DMS 273 (cell line): Measurements from ENCODE around the gene SYT11.
"Not testable (repeated sequence)": the region's sequence is repeated elsewhere in the genome, so short reads cannot be mapped to it uniquely, and the experiment has no call there.

Experiments used
- DNase-seq: peaks from one replicate; lab custom pipeline; 2025; ENCODE audit not compliant: unreplicated experiment; lab: John Stamatoyannopoulos, UW

SYT11 gene

GRCh38 chr1:155859234-155859829 is at the start of gene SYT11:
Gene SYT11 (plus strand): TSS chr1:155859567. CDS start chr1:155859762, 195 bp downstream.
- peak; percentile 99 for DNase-seq

GRCh38 chr1:155812878-155813277 is 46.5 kb upstream of the SYT11 start:
- DNase-seq: no peak

GRCh38 chr1:155813672-155814071 is 45.7 kb upstream of the SYT11 start:
- DNase-seq: no peak

GRCh38 chr1:155816351-155816750 is 43.0 kb upstream of the SYT11 start:
- no peak for DNase-seq

- DNase-seq: no peak
Measured at GRCh38 chr1:155827450-155827849, 31.9 kb upstream of the SYT11 start.

- no peak for DNase-seq
Measured at GRCh38 chr1:155831279-155831976, 27.9 kb upstream of the SYT11 start.

GRCh38 chr1:155833665-155834295 is 25.6 kb upstream of the SYT11 start:
- DNase-seq: no peak

- peak; percentile 22 for DNase-seq
Measured at GRCh38 chr1:155834296-155834926, 25.0 kb upstream of the SYT11 start.

- DNase-seq: not testable (repeated sequence)
Measured at GRCh38 chr1:155834927-155835399, 24.4 kb upstream of the SYT11 start.

- DNase-seq: no peak
Measured at GRCh38 chr1:155835548-155835947, 23.8 kb upstream of the SYT11 start.

GRCh38 chr1:155840386-155840785 is 19.0 kb upstream of the SYT11 start:
- no peak for DNase-seq

- DNase-seq: no peak
Measured at GRCh38 chr1:155844860-155845421, 14.4 kb upstream of the SYT11 start.

GRCh38 chr1:155847823-155848529 is 11.4 kb upstream of the SYT11 start:
- DNase-seq: no peak

- no peak for DNase-seq
Measured at GRCh38 chr1:155850345-155850744, 9.0 kb upstream of the SYT11 start.

GRCh38 chr1:155856257-155856974 is 3.0 kb upstream of the SYT11 start:
- DNase-seq: no peak

GRCh38 chr1:155856975-155857930 is 2.1 kb upstream of the SYT11 start, which contains the start of gene GON4L:
Gene GON4L (minus strand): TSS chr1:155857214. CDS start chr1:155853780, 3,434 bp downstream.
- DNase-seq: peak; percentile 98

- DNase-seq: peak; percentile 77
Measured at GRCh38 chr1:155858800-155859233, 550 bp upstream of the SYT11 start.
